Progenitor cell of endocrine pancreas (in vitro differentiated cells): Measurements from ENCODE around the gene C1QTNF8. TPM values are rescaled to one million over a fixed set of nuclear protein-coding genes. Genes with fewer than 3 reads are reported as not detected.

Experiments
- DNase-seq: peaks from one replicate; pipeline ENCODE4 v3.0.0; 2021; ENCODE audit warnings: low spot score; ENCODE audit not compliant: unreplicated experiment
- H3K27ac Mint-ChIP-seq: 2 replicates; pipeline ENCODE4 v1.8.0; 2021; ENCODE audit warnings: mild to moderate bottlenecking, moderate library complexity, mixed read lengths
- H3K27me3 Mint-ChIP-seq: 2 replicates; pipeline ENCODE4 v1.8.0; 2021; ENCODE audit warnings: mixed read lengths
- H3K36me3 Mint-ChIP-seq: 2 replicates; pipeline ENCODE4 v1.8.0; 2022; ENCODE audit warnings: mixed read lengths; ENCODE audit not compliant: insufficient read depth
- H3K4me1 Mint-ChIP-seq: 2 replicates; pipeline ENCODE4 v1.8.0; 2021; ENCODE audit warnings: low read depth, mixed read lengths
- H3K4me3 Mint-ChIP-seq: 2 replicates; pipeline ENCODE4 v1.8.0; 2021; ENCODE audit warnings: low read depth, mild to moderate bottlenecking, moderate library complexity, mixed read lengths
- H3K9me3 Mint-ChIP-seq: 2 replicates; pipeline ENCODE4 v1.8.0; 2021; ENCODE audit warnings: low read depth, mixed read lengths
- CTCF ChIP-seq: fragments of 200-600 bp; sonication (generic); IDR thresholded peaks from one replicate; pipeline ENCODE4 v1.5.0; 2021; ENCODE audit warnings: antibody characterized with exemption, mild to moderate bottlenecking; ENCODE audit not compliant: unreplicated experiment
- long read RNA-seq: library from polyadenylated mRNA; unstranded; transcript quantifications from one replicate; pipeline ENCODE4 v2.0.0, GENCODE V29; 2020
- total RNA-seq: library from RNA; stranded (reverse); gene quantifications from 2 replicates; pipeline ENCODE4 v1.2.1, GENCODE V29; 2021

Gene C1QTNF8
- not detected in 2 replicates for total RNA-seq
- long read RNA-seq: 0 reads

GRCh38 chr16:1096169-1097082 lies at the start of gene C1QTNF8:
Gene C1QTNF8, minus strand, starts transcription at chr16:1096244. Its CDS starts 1,322 bp downstream, at chr16:1094922.
- no peaks in the 10 kb centered on the region for H3K36me3 Mint-ChIP-seq
- no peak for DNase-seq
- TF ChIP-seq CTCF: no peak
- no peak within 1 kb of the TSS for H3K27ac Mint-ChIP-seq
- H3K4me1 Mint-ChIP-seq: peaks cover 1% of the 10 kb centered on the region
- no peaks in the 10 kb centered on the region for H3K9me3 Mint-ChIP-seq
- no peak within 1 kb of the TSS for H3K4me3 Mint-ChIP-seq
- H3K27me3 Mint-ChIP-seq: no peaks in the 10 kb centered on the region

GRCh38 chr16:1145383-1146100 lies 49.5 kb upstream of the C1QTNF8 start:
- peaks cover 2% of the 10 kb centered on the region for H3K4me1 Mint-ChIP-seq
- no peak overlapping the region for H3K27ac Mint-ChIP-seq
- TF ChIP-seq CTCF: no peak
- H3K27me3 Mint-ChIP-seq: peaks cover 17% of the 10 kb centered on the region
- H3K4me3 Mint-ChIP-seq: no peak overlapping the region
- no peaks in the 10 kb centered on the region for H3K9me3 Mint-ChIP-seq
- DNase-seq: no peak
- no peaks in the 10 kb centered on the region for H3K36me3 Mint-ChIP-seq

- H3K27me3 Mint-ChIP-seq: peaks cover 15% of the 10 kb centered on the region
Observed at GRCh38 chr16:1144476-1145382, 48.7 kb upstream of the C1QTNF8 start.

GRCh38 chr16:1143761-1144450 lies 47.9 kb upstream of the C1QTNF8 start:
- Mint-ChIP-seq H3K4me3 (no peak overlapping the region), H3K9me3 (no peaks in the 10 kb centered on the region), H3K27me3 (peaks cover 10% of the 10 kb centered on the region), H3K27ac (no peak overlapping the region), H3K4me1 (peaks cover 2% of the 10 kb centered on the region), H3K36me3 (no peaks in the 10 kb centered on the region)
- no peak for TF ChIP-seq CTCF
- DNase-seq: no peak

More at GRCh38 chr16:1144476-1145382, 48.7 kb upstream of the C1QTNF8 start:
- no peak for DNase-seq
- peaks cover 2% of the 10 kb centered on the region for H3K4me1 Mint-ChIP-seq
- H3K36me3 Mint-ChIP-seq: no peaks in the 10 kb centered on the region
- H3K27ac Mint-ChIP-seq: no peak overlapping the region
- TF ChIP-seq CTCF: no peak
- H3K9me3 Mint-ChIP-seq: no peaks in the 10 kb centered on the region
- H3K4me3 Mint-ChIP-seq: no peak overlapping the region
